NOMO-1 treated with DMSO at 0.1 percent for 48 hours (cell line): ENCODE results near the gene S1PR5.

Experiments
- DNase-seq: peaks from one replicate; lab custom pipeline; 2025; ENCODE audit not compliant: unreplicated experiment; lab: John Stamatoyannopoulos, UW

Gene S1PR5

GRCh38 chr19:10516671-10517286 lies 468 bp downstream of the S1PR5 start:
- no peak for DNase-seq

GRCh38 chr19:10516064-10516385 lies 1.2 kb downstream of the S1PR5 start:
- no peak for DNase-seq

GRCh38 chr19:10514211-10515145 lies 2.8 kb downstream of the S1PR5 start:
- no peak for DNase-seq

- no peak for DNase-seq
Measured at GRCh38 chr19:10513223-10513622, 4.0 kb downstream of the S1PR5 start.

- DNase-seq: no peak
Measured at GRCh38 chr19:10510301-10510802, 6.9 kb downstream of the S1PR5 start.

- no peak for DNase-seq
Measured at GRCh38 chr19:10508707-10509106, 8.5 kb downstream of the S1PR5 start.

GRCh38 chr19:10508036-10508435 lies 9.2 kb downstream of the S1PR5 start:
- no peak for DNase-seq

GRCh38 chr19:10505583-10506229 lies 11.5 kb downstream of the S1PR5 start:
- peak; percentile 67 for DNase-seq

GRCh38 chr19:10503002-10503789 lies 14.1 kb downstream of the S1PR5 start, which contains the start of gene KEAP1:
KEAP1 (minus strand) TSS chr19:10503356; CDS start chr19:10500033, 3,323 bp downstream.
- peak; percentile 63 for DNase-seq

- DNase-seq: peak; percentile 88
Measured at GRCh38 chr19:10502524-10503001, 14.7 kb downstream of the S1PR5 start.

GRCh38 chr19:10501971-10502523 lies 15.2 kb downstream of the S1PR5 start:
- DNase-seq: no peak

GRCh38 chr19:10500247-10500592 lies 17.0 kb downstream of the S1PR5 start:
- no peak for DNase-seq

- DNase-seq: no peak
Measured at GRCh38 chr19:10499550-10500246, 17.5 kb downstream of the S1PR5 start.

GRCh38 chr19:10497371-10497770 lies 19.9 kb downstream of the S1PR5 start:
- no peak for DNase-seq

- DNase-seq: no peak
Measured at GRCh38 chr19:10491472-10492047, 25.7 kb downstream of the S1PR5 start.

- no peak for DNase-seq
Measured at GRCh38 chr19:10486551-10486950, 30.7 kb downstream of the S1PR5 start.

GRCh38 chr19:10478903-10479384 lies 38.3 kb downstream of the S1PR5 start:
- DNase-seq: peak; percentile 93

GRCh38 chr19:10478476-10478875 lies 38.8 kb downstream of the S1PR5 start:
- DNase-seq: no peak

GRCh38 chr19:10474962-10475451 lies 42.2 kb downstream of the S1PR5 start:
- DNase-seq: no peak
